HEK293T (cell line): ENCODE data around the gene UBASH3A.

Source experiments
- CTCF ChIA-PET: fragments of 350-600 bp; formaldehyde crosslinking; extraction: SDS; loops from one replicate; lab custom pipeline; 2021; ENCODE audit warnings: antibody characterized with exemption, inconsistent platforms; lab: Yijun Ruan, JAX
- POLR2A ChIA-PET: fragments of 350-600 bp; formaldehyde crosslinking; extraction: SDS; loops from one replicate; lab custom pipeline; 2020; ENCODE audit warnings: antibody characterized with exemption, inconsistent platforms; lab: Yijun Ruan, JAX
- DNase-seq: peaks from one replicate; pipeline ENCODE4 v3.0.0; 2012; ENCODE audit warnings: mixed read lengths; ENCODE audit errors: extremely low spot score
- ARNT ChIP-seq: fragments of 450-650 bp; IDR thresholded peaks from 2 replicates; pipeline ENCODE4 v1.6.1; 2017; ENCODE audit warnings: mild to moderate bottlenecking
- BHLHE40 ChIP-seq: fragments of 450-650 bp; IDR thresholded peaks from 2 replicates; pipeline ENCODE4 v1.6.1; 2016; ENCODE audit warnings: mild to moderate bottlenecking, moderate library complexity, borderline replicate concordance
- CTBP1 ChIP-seq: fragments of 450-650 bp; IDR thresholded peaks from 2 replicates; pipeline ENCODE4 v1.6.1; 2016; ENCODE audit warnings: borderline replicate concordance
- FOXM1 ChIP-seq: fragments of 450-650 bp; IDR thresholded peaks from 2 replicates; pipeline ENCODE4 v1.6.1; 2017; ENCODE audit warnings: mild to moderate bottlenecking, borderline replicate concordance
- HDGF ChIP-seq: fragments of 450-650 bp; IDR thresholded peaks from 2 replicates; pipeline ENCODE4 v1.6.1; 2017; ENCODE audit warnings: antibody characterized with exemption, borderline replicate concordance
- PKNOX1 ChIP-seq: fragments of 450-650 bp; IDR thresholded peaks from 2 replicates; pipeline ENCODE4 v1.6.1; 2016
- ZNF384 ChIP-seq: fragments of 450-650 bp; IDR thresholded peaks from 2 replicates; pipeline ENCODE4 v1.6.1; 2016

UBASH3A gene

DNA sequence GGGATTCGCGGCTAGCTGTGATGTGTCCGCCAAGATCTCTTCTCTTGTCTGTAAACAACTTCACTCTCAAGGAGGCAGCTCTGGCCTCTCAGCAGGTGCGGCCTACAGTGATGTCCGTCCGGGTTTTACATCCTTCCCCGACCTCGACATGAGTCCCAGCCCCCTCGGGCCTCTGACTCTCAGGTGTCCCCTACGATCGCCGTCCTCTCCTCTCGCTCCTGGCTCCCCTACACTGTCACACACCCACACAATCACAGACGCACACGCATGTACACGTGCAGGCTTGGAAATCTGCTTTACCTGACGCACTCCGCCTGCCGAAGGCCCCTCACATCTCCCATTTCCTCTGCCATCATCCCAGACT is 93.1 kb downstream of the UBASH3A start:
- POLR2A ChIA-PET = interaction anchor here (1.3 kb wide), 1 partner anchor 17 kb away, joined by 4 read pairs; no protein-coding TSS in a partner anchor
- CTCF ChIA-PET = no interaction called here
- DNase-seq = no peak
- no peak for TF ChIP-seq BHLHE40
- no peak for TF ChIP-seq CTBP1
- TF ChIP-seq ARNT = no peak
- TF ChIP-seq PKNOX1 = no peak
- TF ChIP-seq ZNF384 = no peak
- no peak for TF ChIP-seq HDGF
- TF ChIP-seq FOXM1 = no peak
